GM12878 (cell line): ENCODE measurements around the gene MUC13.

Experiments
- CTCF ChIP-seq, 3 experiments: IDR thresholded peaks in 2 of 3; conservative IDR thresholded peaks in 1 of 3; 2 replicates each; pipeline ENCODE4 v1.5.1; 2011; ENCODE audit warnings: low read depth in 3 of 3, low read length in 3 of 3, mild to moderate bottlenecking in 3 of 3, control low read depth in 2 of 3, moderate library complexity in 2 of 3, inconsistent platforms in 1 of 3, mixed read lengths in 1 of 3; ENCODE audit not compliant: control insufficient read depth in 2 of 3, insufficient read depth in 1 of 3; ENCODE audit errors: extremely low read depth in 1 of 3
- EP300 ChIP-seq, 2 experiments: fragments of 150-350 bp in 1 of 2; IDR thresholded peaks; 2 replicates each; pipeline ENCODE4 v1.6.1; 2011 to 2012; ENCODE audit warnings: low read depth in 2 of 2, low read length in 2 of 2, borderline replicate concordance in 1 of 2, improper control_type of control experiment in 1 of 2, inconsistent platforms in 1 of 2; ENCODE audit not compliant: control insufficient read depth in 1 of 2
- GATAD2B ChIP-seq: fragments of 450-650 bp; conservative IDR thresholded peaks from 2 replicates; pipeline ENCODE4 v1.6.1; 2017; ENCODE audit warnings: low read depth, mild to moderate bottlenecking, moderate library complexity
- HDAC2 ChIP-seq: fragments of 200-600 bp; sonication (generic); IDR thresholded peaks from 2 replicates; pipeline ENCODE4 v1.6.1; 2017
- NFIC ChIP-seq: IDR thresholded peaks from 2 replicates; pipeline ENCODE4 v1.6.1; 2012; ENCODE audit warnings: low read depth, mild to moderate bottlenecking, inconsistent platforms, low read length, moderate library complexity
- POLR2A ChIP-seq: IDR thresholded peaks from 2 replicates; pipeline ENCODE4 v1.6.1; 2011; ENCODE audit warnings: low read depth, mild to moderate bottlenecking, low read length
- POLR2AphosphoS5 ChIP-seq: IDR thresholded peaks from 2 replicates; pipeline ENCODE4 v1.6.1; 2011; ENCODE audit warnings: mild to moderate bottlenecking, low read length, inconsistent platforms
- RBBP5 ChIP-seq: fragments of 200-600 bp; sonication (generic); conservative IDR thresholded peaks from 2 replicates; pipeline ENCODE4 v1.6.1; 2016
- ZZZ3 ChIP-seq: IDR thresholded peaks from 2 replicates; pipeline ENCODE4 v1.6.1; 2011; ENCODE audit warnings: low read depth; ENCODE audit not compliant: control insufficient read depth, insufficient read length

DNA sequence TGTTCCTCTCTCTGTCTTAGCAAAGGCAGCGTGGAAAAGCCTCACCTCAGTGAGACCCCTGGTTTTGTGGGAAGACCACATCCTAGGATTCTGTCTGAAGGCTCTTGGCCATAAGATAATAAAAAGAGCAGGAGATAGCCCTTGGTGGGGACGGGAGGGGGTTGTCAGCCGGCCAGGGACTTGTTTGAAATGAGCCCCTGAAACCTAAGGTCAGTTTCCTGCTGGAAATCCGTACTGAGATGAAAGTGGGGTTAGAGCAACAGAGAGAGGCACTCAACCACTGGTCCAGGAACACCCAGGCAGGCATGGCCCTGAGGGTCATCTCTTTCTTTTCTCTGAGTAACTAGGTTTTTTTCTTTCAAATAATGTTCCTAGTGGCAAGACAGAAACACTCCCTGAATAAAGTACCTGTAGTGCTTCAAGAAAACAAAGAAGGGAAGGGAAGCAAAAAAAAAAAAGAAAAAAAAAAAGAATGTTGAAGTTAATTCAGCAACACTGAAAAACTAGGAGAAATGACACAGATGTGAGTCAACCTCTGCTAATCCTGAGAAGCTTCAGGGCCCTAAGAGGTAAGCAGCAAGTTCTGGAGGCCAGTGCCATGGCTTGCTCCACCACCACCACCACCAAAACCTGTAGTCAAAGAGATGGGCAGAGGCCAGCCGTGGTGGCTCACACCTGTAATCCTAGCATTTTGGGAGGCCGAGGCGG, 50.6 kb downstream of the MUC13 start:
- no peak for TF ChIP-seq ZZZ3
- no peak for TF ChIP-seq EP300 (IDR thresholded peaks at IDR 0.05; ENCODE audit: borderline replicate concordance in 1 of 2, control insufficient read depth in 1 of 2, low read depth in 2 of 2, low read length in 2 of 2)
- no peak for TF ChIP-seq GATAD2B
- no peak for TF ChIP-seq CTCF (IDR thresholded peaks at IDR 0.05 in 2 of 3, conservative IDR thresholded peaks at IDR 0.05 in 1 of 3; ENCODE audit: control insufficient read depth in 2 of 3, extremely low read depth in 1 of 3, insufficient read depth in 1 of 3, low read depth in 3 of 3, low read length in 3 of 3)
- no peak for TF ChIP-seq POLR2AphosphoS5
- no peak for TF ChIP-seq NFIC
- no peak for TF ChIP-seq RBBP5
- TF ChIP-seq HDAC2 = no peak
- no peak for TF ChIP-seq POLR2A
